ENCODE results near the gene BRIP1. TPM values are rescaled to one million over a fixed set of nuclear protein-coding genes. Genes with fewer than 3 reads are reported as not detected.

BRIP1 gene
- total and polyA plus RNA-seq, 9 of the 15 experiments (the other 6 are each of a cell fraction or from before 2014, with no cell fraction given): 2.4 to 17.5 (median 11.2) TPM

- ATAC-seq (no peak), DNase-seq (ENCODE audit: extremely low read depth in 1 of 4, low spot score in 3 of 4) (no peak), FAIRE-seq (peak; percentile 26)
- Histone ChIP-seq H4K20me1 (replicated peaks; ENCODE audit: control insufficient read depth, insufficient read depth, low read length) (no peaks in the 10 kb centered on the region), H3K4me1 (replicated peaks in 1 of 2; ENCODE audit: control insufficient read depth in 2 of 2, insufficient read depth in 2 of 2, low read length in 2 of 2) (peaks cover 0 to 5% of the 10 kb centered on the region in 2 experiments; a peak in 1 of 5 replicates), H3K36me3 (ENCODE audit: control insufficient read depth, insufficient read depth, low read length) (peaks cover 16% of the 10 kb centered on the region; the same call in 2 of the 3 replicates), H3K79me2 (ENCODE audit: control insufficient read depth, insufficient read depth, low read length) (no peaks in the 10 kb centered on the region), H3K27ac (ENCODE audit: extremely low read depth, low read depth, low read length) (no peak overlapping the region), H3K27me3 (ENCODE audit: control insufficient read depth in 2 of 2, insufficient read depth in 2 of 2, low read length in 2 of 2) (no peaks in the 10 kb centered on the region), H3K9me1 (ENCODE audit: control insufficient read depth, insufficient read depth, low read length) (no peaks in the 10 kb centered on the region), H3K9me3 (replicated peaks; ENCODE audit: control insufficient read depth, insufficient read depth, low read depth, low read length) (no peaks in the 10 kb centered on the region), H2AFZ (ENCODE audit: low read depth, low read length) (no peak overlapping the region), H3K4me2 (ENCODE audit: insufficient read depth, low read length) (no peak overlapping the region), H3K9ac (ENCODE audit: insufficient read depth in 1 of 2, low read depth in 2 of 2, low read length in 2 of 2) (no peak overlapping the region), H3K4me3 (no peak overlapping the region)
- intact Hi-C loops (cut with micrococcal nuclease): no loop called here
- TF ChIP-seq, protein P1, sequence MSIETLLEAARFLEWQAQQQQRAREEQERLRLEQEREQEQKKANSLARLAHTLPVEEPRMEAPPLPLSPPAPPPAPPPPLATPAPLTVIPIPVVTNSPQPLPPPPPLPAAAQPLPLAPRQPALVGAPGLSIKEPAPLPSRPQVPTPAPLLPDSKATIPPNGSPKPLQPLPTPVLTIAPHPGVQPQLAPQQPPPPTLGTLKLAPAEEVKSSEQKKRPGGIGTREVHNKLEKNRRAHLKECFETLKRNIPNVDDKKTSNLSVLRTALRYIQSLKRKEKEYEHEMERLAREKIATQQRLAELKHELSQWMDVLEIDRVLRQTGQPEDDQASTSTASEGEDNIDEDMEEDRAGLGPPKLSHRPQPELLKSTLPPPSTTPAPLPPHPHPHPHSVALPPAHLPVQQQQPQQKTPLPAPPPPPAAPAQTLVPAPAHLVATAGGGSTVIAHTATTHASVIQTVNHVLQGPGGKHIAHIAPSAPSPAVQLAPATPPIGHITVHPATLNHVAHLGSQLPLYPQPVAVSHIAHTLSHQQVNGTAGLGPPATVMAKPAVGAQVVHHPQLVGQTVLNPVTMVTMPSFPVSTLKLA (conservative IDR thresholded peaks at IDR 0.05): no peak
- TF ChIP-seq ZBTB11 (CRISPR knock-in tag; IDR thresholded peaks at IDR 0.05) (peak in 1 of 3 experiments; percentile 69; a peak in 1 of 6 replicates), USF2 (CRISPR knock-in tag; IDR thresholded peaks at IDR 0.05) (no peak)
- in situ Hi-C loops (cut with MboI): no loop called here
- 87% methylated on average over 1 of the region's 1 CpG for WGBS (ENCODE audit: insufficient coverage, low coverage, missing lambda C conversion rate)
- CTCF ChIA-PET (ENCODE audit: low intra/inter-chr PET ratio): no interaction called here
- no TSS peak for BruUV-seq (replicated peaks)
- POLR2A ChIA-PET: interaction anchor here (0.7 kb wide), 1 partner anchor 1793 kb away, joined by 4 read pairs; no protein-coding TSS in a partner anchor
These were observed 50.1 kb downstream of the BRIP1 start for GRCh38 chr17:61813211-61813610.
